GM18909 (cell line): Measurements from ENCODE around the gene GYPC.
A peak's percentile ranks its signal among the peaks of the same experiment; 100 is the strongest.
"Not testable (repeated sequence)": the region's sequence is repeated elsewhere in the genome, so short reads cannot be mapped to it uniquely, and the experiment has no call there.

Experiments
- ATAC-seq: cut with Tn5 transposase; IDR thresholded peaks from one replicate; pipeline ENCODE4 v1.9.1; 2021; ENCODE audit warnings: mild to moderate bottlenecking; ENCODE audit not compliant: unreplicated experiment, poor library complexity

Gene GYPC

GRCh38 chr2:126648345-126648786 is 7.6 kb upstream of the GYPC start:
- not testable (repeated sequence) for ATAC-seq

DNA sequence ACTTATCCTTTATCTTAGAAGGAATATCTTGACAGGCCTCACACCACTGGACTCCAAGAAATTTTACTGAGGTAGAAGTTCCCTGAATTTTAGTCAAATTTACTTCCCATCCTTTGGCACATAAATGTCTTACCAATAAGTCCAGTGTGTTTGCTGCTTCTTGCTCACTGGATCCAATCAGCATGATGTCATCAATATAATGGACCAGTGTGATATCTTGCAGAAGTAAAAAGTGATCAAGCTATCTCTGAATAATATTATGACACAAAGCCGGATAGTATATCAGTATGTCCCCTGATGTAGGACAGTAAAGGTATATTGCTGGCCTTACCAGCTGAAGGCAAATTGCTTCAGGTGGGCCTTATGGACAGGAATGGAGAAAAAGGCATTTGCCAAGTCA is 6.9 kb upstream of the GYPC start:
- ATAC-seq = no peak

DNA sequence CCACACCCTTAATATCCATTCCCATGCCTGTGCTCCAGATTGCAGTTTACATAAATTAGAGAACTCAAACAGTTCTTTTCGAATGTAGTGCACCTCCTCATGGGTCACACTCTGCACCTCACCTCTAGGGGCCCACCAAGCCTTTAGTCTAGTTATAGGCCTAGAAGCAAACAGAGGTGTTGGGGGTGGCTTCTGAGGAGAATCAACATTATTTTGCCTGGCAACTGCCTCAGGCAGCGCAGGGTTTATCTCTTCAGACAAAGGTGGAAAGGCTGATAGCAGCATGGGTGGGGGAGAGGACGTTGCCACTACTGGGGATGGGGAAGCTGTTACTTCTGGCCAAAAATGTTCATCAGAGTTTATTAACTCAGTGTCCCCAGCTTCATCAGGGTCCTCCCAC is 5.0 kb upstream of the GYPC start:
- no peak for ATAC-seq

DNA sequence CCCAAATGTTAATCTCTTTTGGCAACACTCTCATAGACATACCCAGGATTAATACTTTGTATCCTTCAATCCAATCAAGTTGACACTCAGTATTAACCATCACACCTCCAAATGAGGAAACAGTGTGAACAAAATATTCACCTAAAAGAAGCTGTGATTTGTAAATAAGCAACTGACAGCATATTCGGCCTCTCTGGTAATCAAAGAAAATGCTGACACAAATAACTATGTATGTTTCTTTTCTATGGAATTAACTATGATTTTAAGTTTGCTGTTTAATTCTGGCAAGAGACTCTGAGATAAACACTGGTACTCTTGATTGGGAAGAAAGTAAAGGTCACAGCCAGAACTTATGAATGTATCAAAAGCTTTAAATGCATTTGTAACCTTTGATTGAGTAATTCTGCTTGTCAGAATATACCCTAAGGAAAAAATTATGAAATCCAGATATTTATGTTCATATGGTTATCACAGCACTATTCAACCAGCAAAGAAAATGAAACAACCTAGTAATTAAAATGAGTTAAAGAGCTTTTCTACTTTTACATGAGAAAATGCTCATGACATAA is 3.6 kb upstream of the GYPC start:
- no peak for ATAC-seq

DNA sequence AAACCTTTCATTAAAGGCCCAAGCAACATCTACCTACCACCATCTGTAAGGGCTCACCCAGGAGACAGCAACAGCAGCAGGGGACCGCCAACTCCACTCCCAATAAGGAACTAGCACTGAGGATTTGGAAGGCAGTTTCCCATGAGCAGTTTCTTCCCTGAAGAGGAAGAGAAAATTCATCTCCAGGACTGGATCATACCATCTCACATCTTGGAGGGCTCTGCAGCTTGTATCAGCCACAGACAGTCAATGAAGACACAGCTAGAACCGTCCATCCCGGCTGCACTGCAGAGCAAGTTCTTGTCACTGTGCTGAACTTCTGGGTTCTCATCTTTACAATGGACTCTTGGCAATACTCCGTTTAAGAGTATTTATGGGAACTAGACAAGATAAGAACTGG is 2.8 kb upstream of the GYPC start:
- no peak for ATAC-seq

DNA sequence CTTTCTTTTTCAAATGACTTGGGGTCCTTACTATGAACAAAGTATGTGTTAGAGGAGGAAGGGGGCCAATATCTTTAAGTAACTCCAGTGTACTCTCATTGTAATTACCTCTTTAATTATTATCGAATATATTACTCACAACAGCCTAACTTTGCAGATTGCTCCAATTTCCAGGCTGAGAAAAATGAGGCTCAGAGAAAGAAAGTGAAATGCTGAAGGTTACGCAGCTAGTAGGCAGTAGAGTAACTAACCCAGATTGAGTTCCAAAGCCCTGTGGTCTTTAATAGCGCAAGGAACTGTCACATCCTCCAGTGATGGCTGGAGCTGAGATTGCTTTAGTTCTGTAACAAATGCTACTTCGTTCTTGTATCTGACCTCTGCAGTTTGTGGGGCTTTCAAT is 2.2 kb upstream of the GYPC start:
- ATAC-seq = no peak

DNA sequence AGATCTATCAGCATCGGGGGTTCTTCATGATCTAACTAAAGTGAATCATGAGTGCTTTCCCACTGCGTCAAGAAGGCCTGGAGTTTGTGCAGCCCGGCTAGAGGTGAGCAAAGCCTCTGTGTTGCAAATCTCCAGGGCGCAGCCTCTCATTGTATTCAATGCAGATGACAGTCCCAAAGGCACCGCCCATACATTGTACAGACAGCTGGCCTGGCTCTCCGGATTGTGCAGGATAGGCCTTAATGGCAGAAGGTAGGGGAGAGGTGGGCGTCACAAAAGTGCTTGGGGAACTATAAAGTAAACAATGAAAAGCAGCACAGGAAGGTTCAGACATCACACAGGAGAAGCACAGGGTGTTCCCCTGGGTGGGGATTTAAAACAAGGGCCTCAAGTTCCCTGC is 907 bp upstream of the GYPC start:
- no peak for ATAC-seq

DNA sequence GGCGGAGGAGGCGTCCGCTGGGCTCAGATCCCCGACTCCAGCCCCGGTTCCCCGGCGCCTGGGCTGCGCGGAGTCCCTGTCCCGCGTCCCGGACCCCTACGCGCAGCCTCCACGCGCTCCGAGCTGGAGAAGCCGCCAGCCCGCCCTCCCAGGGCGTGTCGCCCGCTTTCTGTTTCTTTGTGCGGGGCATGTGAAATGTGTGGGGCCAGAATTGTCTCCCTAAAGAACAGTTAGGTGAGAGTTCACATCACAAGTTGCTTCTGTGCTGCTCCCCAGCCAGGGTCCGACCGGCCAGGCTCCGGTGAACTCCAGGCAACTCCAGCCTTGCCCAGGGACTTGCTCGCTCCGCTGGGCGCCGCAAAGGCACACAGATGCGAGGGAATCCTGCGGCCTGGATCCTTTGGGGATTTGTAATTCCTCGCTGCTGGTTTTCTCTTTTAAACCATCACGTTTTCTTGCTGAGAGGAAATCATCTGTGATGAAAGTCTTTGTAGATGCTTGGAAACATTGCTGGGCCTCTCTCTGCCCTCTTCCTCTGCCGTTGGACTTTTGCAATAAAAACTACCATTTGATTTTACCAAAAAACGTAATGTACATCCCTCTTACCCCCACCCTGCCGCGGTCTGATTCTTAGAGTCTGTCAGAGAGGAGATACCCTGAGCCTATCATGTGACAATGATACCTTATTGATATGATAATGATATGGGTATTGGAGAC is 631 bp downstream of the GYPC start:
- ATAC-seq = peak; percentile 24

- no peak for ATAC-seq
These were observed 1.2 kb downstream of the GYPC start for GRCh38 chr2:126657148-126657635.

- peak; percentile 73 for ATAC-seq
These were observed 1.8 kb downstream of the GYPC start for GRCh38 chr2:126657636-126658318.

DNA sequence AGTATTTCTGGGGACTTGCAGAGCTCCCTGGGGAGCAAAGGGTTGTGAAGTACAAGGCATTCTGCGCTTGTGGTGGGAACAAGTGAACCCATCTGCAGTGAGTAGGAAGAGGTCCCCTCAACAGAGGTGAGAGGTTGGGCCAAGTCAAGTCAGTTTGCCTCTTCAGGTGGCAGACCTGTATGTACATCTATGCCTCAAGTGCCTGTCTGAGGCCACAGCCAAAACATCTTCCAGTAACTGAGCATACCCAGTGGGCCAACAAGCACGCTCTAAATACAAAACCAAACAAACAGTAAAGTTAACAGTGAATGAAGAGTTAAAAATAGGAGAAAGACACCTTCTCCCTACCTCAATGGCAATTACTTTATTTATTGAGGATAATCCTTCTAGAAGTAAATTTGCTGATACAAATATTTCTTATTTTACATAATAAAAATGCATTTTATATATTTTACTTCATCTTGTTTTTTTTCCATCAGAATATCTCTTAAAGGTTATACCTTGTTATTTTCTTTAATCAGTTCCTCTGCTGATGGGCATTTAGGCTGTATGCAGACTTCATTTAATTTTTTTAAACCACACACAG is 2.5 kb downstream of the GYPC start:
- peak; percentile 10 for ATAC-seq

GRCh38 chr2:126658905-126659561 is 3.1 kb downstream of the GYPC start:
- peak; percentile 52 for ATAC-seq

DNA sequence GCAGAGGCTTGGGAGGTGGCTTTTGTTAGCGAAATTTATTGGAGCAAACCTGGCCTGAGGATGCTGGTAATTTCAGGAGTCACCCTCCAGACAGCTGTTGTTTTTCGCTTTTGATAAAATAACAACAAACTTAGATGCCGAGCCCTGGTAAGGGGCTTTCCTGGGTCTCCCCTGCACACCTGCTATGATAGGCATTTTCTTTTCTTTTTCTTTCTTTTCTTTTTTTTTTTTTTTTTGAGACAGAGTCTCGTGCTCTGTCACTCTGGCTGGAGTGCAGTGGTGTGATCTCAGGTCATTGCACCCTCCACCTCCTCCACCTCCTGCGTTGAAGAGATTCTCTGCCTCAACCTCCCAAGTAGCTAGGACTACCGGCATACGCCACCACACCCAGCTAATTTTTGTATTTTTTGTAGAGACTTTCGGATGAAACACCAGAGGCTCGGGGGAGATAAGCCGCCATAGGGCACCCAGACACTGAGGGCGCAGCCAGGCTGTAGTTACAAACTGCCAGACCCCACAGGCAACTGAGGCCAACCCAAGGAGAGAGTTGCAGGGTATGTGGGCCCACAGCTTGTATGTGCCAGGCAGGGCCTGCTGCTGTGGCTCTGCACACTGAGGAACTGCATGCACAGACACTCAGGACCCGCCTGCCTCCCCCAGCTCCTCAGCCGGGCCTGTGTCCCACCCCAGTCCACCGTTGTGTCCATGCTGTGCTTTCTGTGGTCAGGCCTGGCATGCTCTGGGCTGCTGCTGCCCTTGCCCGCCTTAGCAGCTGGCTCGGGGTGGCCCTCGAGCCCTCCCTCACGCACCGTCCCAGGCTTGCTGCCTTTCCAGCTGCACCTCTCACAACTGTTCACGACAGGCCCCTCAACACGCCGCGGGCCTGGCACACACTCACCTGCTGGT is 3.9 kb downstream of the GYPC start:
- ATAC-seq = no peak

- no peak for ATAC-seq
These were observed 5.0 kb downstream of the GYPC start for GRCh38 chr2:126660971-126661370.

DNA sequence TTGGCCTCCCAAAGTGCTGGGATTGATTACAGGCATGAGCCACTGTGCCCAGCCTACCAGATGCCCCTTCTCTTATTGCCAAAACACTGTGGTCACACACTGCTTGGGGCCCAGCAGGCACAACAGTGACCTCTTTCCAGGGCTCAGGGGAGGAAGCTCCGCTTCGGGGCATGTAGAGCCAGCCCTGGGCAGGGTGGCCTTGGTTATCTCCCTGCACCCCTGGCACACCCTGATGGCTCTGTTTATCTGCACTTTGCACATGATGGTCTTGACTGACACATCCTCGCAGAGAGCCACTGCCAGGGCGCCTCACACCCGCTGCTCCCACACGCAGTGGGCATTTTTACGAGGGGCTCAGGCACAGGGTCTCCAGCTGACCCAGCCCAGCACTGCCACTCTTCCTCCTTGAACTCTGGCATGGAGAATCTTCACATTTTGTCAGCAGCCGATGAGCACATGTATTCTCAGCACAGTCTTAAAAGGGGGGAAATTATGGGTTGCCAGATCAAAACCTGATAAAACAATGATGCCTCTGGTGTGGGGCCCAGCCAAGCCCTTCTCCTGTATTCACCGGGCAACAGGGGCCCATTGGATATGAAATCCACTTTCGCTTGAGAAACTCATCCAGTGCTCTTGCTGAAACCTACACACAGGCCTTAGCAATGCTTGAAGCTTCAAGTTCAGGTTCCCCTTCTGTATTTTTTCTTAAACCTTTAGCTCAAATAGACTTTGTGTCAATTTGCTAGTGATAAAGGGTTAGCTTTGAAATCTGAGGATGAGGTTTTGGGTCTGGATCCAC is 5.9 kb downstream of the GYPC start:
- no peak for ATAC-seq

GRCh38 chr2:126662621-126663020 is 6.7 kb downstream of the GYPC start:
- no peak for ATAC-seq

DNA sequence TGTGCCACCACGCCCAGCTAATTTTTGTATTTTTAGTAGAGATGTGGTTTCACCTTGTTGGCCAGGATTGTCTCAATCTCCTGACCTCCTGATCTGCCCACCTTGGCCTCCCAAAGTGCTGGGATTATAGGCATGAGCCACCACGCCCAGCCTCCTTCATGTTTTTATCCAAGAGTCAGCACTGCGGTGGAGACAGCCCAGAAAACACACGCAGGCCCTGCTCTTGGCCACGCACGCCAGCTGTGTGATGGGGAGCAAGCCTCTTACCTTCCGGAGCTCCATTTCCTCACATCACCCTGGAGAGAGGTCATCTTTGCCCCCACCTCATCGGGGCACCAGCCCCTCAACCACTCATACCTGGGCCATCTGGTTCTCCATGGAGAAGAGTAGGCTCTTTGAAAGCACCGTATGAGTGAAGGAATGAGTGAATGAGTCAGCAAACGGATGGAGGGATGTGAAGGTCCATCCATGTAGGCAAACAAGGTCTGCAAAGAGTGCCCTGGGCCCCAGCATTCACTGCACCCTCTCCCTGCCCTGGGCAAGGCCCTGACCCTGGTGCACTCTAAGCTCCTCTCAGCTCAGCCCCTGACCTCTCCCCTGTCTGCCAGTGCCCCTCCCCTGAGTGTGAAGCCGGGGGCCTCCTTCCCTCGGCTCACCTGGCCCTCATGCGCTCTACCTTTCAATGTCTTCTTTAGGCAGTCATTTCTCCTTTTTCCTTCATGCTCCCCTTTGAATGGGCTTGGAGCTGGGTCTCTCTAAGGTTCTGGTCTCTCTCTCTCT is 7.4 kb downstream of the GYPC start:
- ATAC-seq = no peak

GRCh38 chr2:126664234-126664633 is 8.3 kb downstream of the GYPC start:
- ATAC-seq = peak; percentile 80
